Raji (cell line): ENCODE measurements around the gene LCN10.

Experiments used
- POLR2A ChIP-seq: IDR thresholded peaks from 2 replicates; pipeline ENCODE4 v1.6.1; 2011; ENCODE audit warnings: low read depth, low read length, control low read depth; ENCODE audit not compliant: insufficient read depth

LCN10 gene

DNA sequence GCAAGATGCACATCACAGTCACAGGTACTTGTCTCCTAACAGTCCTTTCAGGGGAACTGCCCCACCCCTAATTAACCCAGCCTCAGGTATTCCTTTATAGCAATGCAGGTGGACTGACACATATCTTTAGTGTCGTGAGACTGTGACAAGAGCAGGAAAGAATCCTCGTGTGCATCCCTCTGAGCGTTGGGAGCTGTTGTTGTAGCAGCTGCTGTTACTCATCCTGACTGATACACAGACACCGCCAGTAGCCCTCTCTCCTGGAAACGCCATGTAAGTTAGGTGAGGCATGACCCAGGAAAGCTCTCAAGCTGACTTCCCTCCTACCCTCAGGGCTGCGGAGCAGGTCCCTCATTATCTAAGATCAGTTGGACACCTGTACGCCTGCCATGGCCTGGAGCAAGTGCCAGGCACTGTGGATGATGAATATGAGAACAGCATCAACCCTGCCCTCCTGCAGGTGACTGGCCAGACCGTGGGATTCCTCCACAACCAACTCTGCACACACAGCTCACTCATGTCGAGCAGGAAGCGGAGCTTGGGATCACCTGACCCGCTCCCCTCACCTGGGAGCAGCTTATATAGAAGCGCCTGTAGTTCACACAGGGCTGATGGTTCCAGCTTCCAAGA is 31.8 kb upstream of the LCN10 start:
- TF ChIP-seq POLR2A: no peak

DNA sequence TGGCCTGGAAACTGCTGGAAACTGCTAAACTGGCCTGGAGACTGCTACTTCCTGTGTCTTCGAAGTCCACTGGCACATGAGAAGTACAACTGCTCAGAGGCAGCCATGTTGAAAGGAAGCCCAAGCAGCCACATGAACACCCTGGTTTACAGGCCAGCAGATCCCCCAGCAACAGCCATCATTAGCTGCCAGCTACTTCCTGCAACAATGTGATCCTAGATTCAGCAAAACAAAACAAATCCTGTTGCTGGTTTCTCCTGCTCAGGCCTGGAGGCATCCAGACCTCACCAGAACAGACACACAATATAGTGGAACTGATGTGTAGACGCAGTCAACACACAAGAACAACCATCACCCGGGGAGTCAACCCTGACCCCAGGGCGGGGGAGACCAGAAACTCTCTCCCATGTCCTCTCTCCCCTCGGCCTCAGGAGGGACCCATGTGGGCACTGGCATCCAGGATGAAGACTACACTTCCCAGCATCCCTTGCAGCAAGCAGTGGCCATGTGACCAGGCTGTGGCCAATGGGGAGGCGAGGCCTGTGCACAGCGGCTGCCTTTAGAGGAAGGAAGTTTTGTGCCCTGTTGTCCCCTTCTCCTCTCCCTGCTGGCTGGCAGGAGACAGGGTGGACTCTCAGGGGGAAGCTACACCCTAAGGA is 30.8 kb upstream of the LCN10 start:
- peak; percentile 59 for TF ChIP-seq POLR2A

DNA sequence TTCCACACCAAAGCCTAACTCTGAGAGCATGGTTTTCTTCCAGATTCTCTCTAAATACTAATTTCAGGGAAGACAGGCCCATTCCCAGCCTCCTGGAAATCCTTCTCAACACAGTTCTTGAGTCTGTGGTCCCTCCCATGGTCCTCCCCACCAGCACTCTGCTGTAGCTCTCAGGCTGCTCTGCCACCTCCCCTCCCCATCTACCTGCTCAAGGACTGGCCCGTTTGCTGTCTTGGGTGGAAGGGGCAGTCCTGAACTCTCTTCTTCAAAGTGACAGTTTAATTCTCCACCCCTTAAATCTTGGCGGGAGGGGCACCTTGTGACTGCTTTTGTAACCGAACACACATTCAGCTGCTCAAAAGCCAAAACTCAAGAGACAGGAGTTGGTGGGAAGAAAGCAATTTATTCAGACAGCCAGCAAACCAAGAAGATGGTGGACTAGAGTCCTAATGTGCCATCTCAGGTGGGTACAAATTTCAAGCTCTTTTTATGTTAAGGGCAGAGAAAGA is 29.2 kb upstream of the LCN10 start:
- no peak for TF ChIP-seq POLR2A

DNA sequence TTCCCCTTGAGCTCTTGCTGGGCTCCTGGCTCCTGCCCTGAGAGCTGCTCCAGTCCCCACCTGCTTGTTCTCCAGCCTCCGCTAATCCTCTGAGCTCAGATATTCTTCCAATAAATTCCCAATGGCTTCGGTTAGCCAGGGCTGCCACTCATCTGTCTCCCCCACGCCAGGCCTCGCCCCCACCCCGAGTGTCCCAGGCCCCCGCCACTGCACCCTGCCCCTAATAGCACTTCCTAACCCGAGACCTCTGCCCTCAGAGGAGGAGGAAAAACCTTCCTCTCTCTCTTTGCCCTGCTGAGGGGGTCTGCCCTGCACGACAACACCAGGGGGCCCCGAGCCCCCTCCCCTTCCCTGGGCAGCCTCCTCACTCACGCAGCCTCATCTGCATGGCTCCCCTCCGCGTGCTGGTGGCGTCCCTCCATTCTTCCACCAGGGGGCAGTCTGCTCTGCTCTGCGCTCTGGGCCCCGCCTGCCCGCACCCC is 27.0 kb upstream of the LCN10 start:
- TF ChIP-seq POLR2A: no peak

DNA sequence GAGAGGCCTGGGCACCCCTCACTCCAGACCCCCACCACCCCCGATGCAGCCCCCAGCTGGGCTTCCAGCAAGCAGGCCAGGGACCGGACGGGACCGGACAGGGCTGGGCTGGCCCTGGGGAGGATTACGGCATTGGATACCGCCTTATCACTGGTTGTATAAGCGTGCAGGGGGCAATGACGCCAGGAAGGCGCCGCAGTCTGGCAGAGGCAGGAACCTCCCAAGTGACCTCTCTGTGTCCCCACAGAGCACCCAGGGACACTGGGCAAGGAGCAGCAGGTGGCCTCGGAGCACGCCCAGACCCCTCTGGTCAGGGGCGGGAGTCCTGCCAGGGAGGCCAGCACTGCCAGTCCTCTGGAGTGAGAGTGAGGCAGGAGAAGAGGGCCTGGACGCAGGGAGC is 22.3 kb upstream of the LCN10 start:
- no peak for TF ChIP-seq POLR2A

GRCh38 chr9:136764301-136764891 is 21.7 kb upstream of the LCN10 start, which contains the start of gene LCN15:
Gene LCN15, minus strand, starts transcription at chr9:136764518. Its CDS starts 30 bp downstream, at chr9:136764488.
- no peak for TF ChIP-seq POLR2A

GRCh38 chr9:136763649-136764035 is 20.9 kb upstream of the LCN10 start:
- TF ChIP-seq POLR2A: no peak

DNA sequence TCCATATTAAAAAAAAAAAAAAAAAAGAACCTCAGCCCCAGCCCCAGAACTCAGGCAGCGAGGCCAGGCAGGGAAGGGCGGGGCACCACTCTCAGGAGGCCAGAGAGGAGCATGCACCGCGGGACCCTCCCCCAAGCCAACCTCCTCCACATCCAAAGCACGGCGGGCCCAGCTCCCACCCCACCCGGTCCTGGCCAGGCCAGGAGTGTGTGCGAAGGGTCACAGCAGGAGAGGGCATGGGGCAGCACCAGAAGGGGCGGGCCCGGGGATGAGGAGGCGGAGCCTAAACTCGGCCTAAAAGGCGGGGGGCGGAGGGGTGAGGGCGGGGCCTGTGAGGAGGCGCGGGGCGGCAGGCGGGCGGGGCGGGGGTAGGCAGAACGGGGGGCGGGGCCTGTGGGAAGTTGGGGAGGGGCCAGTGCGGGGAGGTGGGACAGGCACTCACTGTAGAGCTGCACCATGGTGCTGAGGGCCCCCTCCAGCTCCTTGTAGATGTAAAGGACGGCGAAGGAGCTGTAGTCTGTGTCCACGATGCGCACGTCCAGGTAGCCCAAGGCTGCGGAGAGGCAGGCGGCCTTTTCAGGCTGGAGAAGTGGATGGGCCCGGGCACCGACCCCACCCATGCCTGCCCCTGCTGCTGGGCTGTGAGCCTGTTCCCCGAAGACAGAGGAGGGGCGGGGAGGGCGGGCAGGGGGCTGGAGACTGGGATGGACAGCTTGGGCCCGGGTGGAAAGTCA is 20.3 kb upstream of the LCN10 start:
- no peak for TF ChIP-seq POLR2A

DNA sequence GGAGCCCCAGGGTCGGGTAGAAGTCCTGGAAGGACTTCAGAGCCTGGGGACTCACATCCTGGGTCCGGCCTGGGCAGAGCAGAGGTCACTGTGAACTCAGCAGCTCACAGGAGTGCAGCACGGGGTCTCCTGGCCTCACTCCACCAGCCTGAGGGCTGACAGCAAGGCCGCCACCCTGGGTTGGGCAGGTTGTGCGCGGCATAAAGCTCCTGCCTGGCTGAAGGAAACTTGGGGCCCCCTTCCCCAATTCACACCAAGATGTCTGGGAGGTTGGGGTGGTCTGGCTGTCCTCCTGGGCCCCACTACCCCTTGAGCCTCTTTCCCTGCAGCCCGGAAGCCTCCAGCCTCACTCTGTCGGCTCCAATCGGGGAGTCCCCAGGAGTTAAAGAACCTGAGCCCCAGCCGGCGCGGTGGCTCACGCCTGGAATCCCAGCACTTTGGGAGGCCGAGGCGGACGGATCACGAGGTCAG is 19.5 kb upstream of the LCN10 start:
- no peak for TF ChIP-seq POLR2A

DNA sequence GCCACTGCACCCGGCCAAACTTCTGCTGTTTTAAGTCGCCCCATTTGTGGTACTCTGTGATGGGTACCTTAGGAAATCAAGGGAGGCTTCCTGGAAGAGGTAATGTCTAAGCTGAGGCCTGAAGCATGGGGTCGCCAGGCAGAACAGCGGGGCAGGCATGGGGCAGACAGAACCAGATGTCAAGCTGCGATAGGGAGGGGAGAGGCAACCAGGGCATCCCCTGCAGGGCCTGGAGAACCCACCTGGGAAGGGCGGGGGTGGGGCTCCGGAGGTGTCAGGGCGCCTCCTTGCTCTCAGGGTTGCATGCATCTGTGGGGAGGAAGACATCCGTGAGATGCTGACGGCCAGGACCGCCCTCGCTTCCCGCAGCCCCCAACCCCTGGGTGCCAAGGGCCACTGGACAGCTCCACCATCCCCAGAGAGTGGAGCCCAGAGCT is 18.8 kb upstream of the LCN10 start:
- TF ChIP-seq POLR2A: no peak

GRCh38 chr9:136760424-136760823 is 17.7 kb upstream of the LCN10 start:
- no peak for TF ChIP-seq POLR2A

- no peak for TF ChIP-seq POLR2A
Observed at GRCh38 chr9:136759436-136760325, 16.9 kb upstream of the LCN10 start.

- no peak for TF ChIP-seq POLR2A
Observed at GRCh38 chr9:136759001-136759400, 16.3 kb upstream of the LCN10 start.

DNA sequence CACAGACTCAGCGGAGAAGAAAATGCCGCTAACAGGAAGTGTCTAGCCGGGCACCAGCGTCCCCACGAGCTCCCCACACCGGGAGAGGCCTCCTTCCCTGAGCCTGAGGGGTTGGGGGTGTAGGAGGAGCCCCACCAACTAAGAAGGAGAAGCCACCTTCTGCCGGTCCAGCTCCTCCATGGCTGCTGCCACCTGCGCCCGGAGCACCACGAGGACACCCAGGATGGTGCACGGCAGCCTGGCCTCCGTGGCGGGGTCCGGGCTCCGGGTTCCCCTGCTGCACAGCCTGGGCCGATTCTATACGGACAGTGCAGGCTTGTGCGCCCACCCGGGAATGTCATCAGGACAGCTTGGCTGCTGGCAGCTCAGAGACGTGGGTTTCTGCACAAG is 15.0 kb upstream of the LCN10 start:
- TF ChIP-seq POLR2A: no peak
